Measurements from ENCODE around the gene NRAP. TPM values are rescaled to one million over a fixed set of nuclear protein-coding genes. Genes with fewer than 3 reads are reported as not detected.
A peak's percentile ranks its signal among the peaks of the same experiment; 100 is the strongest.
"Not testable (repeated sequence)": the region's sequence is repeated elsewhere in the genome, so short reads cannot be mapped to it uniquely, and the experiment has no call there.

The NRAP gene
- total RNA-seq, 1 experiment from 2014 or later = not detected

- in situ Hi-C loops (cut with HindIII; ENCODE audit: low pct_unique_long_range_greater_than_20kb, low sequenced_read_pairs) = no loop called here
- DNase-seq (ENCODE audit: low read depth) = no peak
Observed at GRCh38 chr10:113689057-113689456, 25.2 kb upstream of the NRAP start.

- no peak for DNase-seq (ENCODE audit: low read depth)
- in situ Hi-C loops (cut with HindIII; ENCODE audit: low pct_unique_long_range_greater_than_20kb, low sequenced_read_pairs) = no loop called here
Observed at GRCh38 chr10:113687037-113687436, 23.2 kb upstream of the NRAP start.

- in situ Hi-C loops (cut with HindIII; ENCODE audit: low pct_unique_long_range_greater_than_20kb, low sequenced_read_pairs) = no loop called here
- no peak for DNase-seq (ENCODE audit: low read depth)
Observed at GRCh38 chr10:113686028-113686427, 22.2 kb upstream of the NRAP start.

DNA sequence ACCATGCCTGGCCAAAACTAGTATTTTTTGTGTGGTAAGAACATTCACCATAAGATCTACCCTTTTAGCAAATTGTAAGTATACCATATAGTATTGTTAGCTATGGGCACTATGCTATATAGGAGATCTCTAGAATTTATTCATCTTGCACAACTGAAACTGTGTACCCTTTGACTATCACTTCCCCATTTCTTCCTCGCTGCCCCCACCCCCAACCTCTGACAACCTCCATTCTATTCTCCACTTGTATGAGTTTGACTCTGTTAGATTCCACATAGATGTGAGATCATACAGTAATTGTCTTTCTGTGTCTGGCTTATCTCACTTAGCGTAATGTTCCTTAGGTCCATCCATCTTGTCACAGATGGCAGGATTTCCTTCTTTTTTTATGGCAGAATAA lies 19.5 kb upstream of the NRAP start:
- no peak for DNase-seq (ENCODE audit: low read depth)
- in situ Hi-C loops (cut with HindIII; ENCODE audit: low pct_unique_long_range_greater_than_20kb, low sequenced_read_pairs) = no loop called here

DNA sequence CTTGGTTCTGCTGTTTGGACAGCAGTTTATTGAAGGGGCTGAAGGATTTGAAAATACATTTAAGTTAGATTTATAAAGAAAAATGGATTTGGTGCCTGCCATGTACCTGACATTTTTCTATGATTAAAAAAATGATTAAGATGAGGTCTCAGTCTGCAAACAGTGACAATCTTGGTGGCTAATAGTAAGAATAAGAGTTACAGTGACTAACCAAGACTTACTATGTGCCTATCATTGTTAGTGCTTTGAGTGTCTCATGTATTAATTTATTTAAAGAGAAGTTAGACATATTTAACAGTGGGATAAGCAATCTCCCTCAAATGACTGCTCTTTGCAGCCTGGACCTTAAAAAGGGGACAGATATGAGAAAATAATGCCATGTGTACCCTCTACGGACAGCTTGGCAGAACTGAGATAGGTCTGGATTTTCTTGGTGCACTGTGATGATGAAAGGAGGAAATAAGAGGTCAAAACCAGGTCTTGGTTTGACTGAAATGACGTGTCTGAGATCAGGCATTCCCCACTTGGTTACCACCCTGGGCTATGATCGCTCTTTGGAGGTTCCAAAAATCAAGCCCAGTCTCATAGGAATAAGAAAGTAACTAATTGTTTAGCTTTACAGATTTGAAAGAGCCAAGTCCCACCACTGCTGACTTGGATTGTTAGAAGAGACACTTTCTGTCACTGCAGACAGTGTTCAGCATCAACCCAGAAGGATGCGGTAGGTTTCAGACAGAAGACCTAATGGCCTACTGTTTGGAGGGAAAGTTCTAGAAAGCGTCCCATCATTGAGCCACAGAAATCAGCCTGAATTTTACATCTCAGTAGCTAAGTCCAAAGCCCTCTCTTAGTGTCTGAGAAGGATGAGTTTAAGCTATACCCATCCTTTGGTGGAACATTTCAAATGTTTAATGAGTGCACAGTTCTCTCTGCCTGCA lies 18.0 kb upstream of the NRAP start:
- in situ Hi-C loops (cut with HindIII; ENCODE audit: low pct_unique_long_range_greater_than_20kb, low sequenced_read_pairs) = no loop called here
- DNase-seq (ENCODE audit: low read depth) = no peak

DNA sequence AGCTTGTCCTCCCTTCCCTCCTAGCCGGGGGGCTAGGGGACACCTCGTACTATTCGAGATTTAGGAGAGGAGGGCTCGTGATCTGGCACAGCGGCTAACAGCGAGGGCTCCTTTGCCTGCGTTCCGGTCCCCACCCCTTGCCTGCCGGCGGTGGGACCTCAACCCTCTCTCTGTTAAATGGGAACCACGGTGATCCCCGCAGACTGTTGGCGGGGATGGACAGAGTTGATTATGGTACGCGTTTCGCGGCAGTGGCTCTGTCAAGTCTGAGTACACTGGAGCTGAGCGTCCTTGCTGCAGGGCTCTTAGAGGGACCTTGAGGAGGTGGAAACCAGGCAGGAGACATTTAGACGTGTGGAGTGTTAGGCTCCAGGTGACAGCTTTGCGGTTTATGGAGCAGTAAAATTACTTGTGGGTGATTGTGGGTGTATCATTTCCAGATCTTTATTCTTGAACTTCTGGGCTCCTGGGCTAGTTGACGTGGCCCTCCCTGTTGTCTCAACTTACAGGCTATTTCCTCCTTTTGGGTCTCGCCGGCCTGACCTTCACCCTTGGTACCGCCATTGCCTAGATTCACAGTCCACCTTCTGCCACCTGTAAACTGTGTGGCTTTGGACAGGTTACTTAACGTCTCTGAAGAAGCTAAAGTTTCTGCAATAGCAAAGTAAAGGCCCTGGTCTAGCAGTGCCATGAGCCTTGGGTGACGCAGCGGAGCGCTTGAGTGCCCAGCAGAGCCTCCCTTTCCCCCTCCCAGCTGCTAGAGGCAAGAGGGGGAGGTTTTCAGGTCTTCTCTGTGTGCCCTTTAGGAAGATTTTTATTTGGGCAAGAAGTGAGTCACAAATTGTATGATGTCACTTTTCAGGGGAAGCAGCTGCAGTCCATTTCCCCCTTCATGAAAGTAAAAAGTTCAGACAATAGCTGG lies 16.6 kb upstream of the NRAP start:
- DNase-seq (ENCODE audit: low read depth) = peak; percentile 71
- in situ Hi-C loops (cut with HindIII; ENCODE audit: low pct_unique_long_range_greater_than_20kb, low sequenced_read_pairs) = no loop called here

GRCh38 chr10:113679463-113680189 lies 15.8 kb upstream of the NRAP start, which contains the start of gene CASP7:
Gene CASP7 (plus strand): TSS chr10:113679912. CDS start chr10:113697494, 17,582 bp downstream.
- DNase-seq (ENCODE audit: low read depth) = peak; percentile 85
- in situ Hi-C loops (cut with HindIII; ENCODE audit: low pct_unique_long_range_greater_than_20kb, low sequenced_read_pairs) = no loop called here

- in situ Hi-C loops (cut with HindIII; ENCODE audit: low pct_unique_long_range_greater_than_20kb, low sequenced_read_pairs) = no loop called here
- no peak for DNase-seq (ENCODE audit: low read depth)
Observed at GRCh38 chr10:113666682-113667252, 2.9 kb upstream of the NRAP start.

- DNase-seq (ENCODE audit: low read depth) = no peak
- in situ Hi-C loops (cut with HindIII; ENCODE audit: low pct_unique_long_range_greater_than_20kb, low sequenced_read_pairs) = no loop called here
Observed at GRCh38 chr10:113665806-113666354, 2.0 kb upstream of the NRAP start.

- DNase-seq (ENCODE audit: low read depth) = no peak
- in situ Hi-C loops (cut with HindIII; ENCODE audit: low pct_unique_long_range_greater_than_20kb, low sequenced_read_pairs) = no loop called here
Observed at GRCh38 chr10:113665352-113665751, 1.5 kb upstream of the NRAP start.

- DNase-seq (ENCODE audit: low read depth) = no peak
- in situ Hi-C loops (cut with HindIII; ENCODE audit: low pct_unique_long_range_greater_than_20kb, low sequenced_read_pairs) = no loop called here
Observed at GRCh38 chr10:113663142-113663541, 699 bp downstream of the NRAP start.

GRCh38 chr10:113661332-113661731 lies 2.5 kb downstream of the NRAP start:
- in situ Hi-C loops (cut with HindIII; ENCODE audit: low pct_unique_long_range_greater_than_20kb, low sequenced_read_pairs) = no loop called here
- no peak for DNase-seq (ENCODE audit: low read depth)

DNA sequence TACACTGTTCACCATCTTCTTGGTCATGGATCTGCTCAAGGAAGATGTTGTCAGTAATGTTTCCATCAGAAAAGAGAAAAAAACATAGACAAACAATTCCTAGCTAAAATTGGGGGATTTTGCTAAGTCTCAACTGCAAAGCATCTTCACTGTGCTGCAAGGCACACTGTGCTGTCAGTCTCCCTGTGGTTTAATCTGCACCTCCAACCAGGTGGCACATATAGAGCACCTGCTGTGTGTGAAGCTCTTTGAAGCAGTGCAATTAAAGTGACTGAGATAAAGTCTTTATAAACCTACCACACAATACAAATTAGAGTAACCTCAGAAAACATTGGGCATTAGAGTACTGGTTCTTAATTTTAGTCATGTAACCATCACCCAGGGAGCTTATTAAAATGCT lies 6.3 kb downstream of the NRAP start:
- DNase-seq (ENCODE audit: low read depth) = no peak
- in situ Hi-C loops (cut with HindIII; ENCODE audit: low pct_unique_long_range_greater_than_20kb, low sequenced_read_pairs) = no loop called here

- no peak for DNase-seq (ENCODE audit: low read depth)
- in situ Hi-C loops (cut with HindIII; ENCODE audit: low pct_unique_long_range_greater_than_20kb, low sequenced_read_pairs) = no loop called here
Observed at GRCh38 chr10:113656896-113657295, 6.9 kb downstream of the NRAP start.

DNA sequence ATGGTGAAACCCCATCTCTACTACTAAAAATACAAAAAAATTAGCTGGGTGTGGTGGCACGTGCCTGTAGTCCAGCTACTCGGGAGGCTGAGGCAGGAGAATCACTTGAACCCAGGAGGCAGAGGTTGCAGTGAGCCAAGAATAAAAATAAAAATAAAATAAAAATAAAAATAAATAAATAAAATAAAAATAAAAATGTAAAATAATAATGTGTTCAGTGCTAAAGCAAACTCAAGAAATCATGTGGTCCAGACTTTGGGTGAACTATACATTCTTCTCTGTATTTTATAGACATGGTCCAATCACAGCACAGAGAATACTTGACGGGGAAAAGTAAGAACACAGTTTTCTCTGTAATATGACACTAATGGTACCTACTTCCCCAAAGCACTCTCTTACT lies 11.4 kb downstream of the NRAP start:
- in situ Hi-C loops (cut with HindIII; ENCODE audit: low pct_unique_long_range_greater_than_20kb, low sequenced_read_pairs); DNase-seq (ENCODE audit: low read depth): not testable (repeated sequence)

DNA sequence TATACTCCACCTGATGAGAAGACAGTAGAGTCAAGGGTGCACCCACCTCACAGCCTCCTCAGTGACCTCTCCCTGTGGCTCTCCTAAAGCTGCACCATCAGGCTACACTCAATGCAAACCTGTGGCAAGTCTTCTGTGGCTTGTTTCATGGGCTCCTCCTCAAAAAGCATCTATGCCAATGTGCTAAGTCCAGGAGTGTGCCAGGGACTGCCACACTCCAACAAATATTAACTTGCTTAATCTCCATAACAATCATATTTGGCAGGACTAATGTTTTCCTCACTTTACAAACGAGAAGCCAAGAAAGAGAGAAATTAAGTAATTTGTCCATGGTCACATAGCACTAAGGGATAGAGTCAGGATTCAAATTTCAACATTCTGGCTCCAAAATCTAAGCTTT lies 11.9 kb downstream of the NRAP start:
- DNase-seq (ENCODE audit: low read depth) = no peak
- in situ Hi-C loops (cut with HindIII; ENCODE audit: low pct_unique_long_range_greater_than_20kb, low sequenced_read_pairs) = no loop called here

- in situ Hi-C loops (cut with HindIII; ENCODE audit: low pct_unique_long_range_greater_than_20kb, low sequenced_read_pairs) = no loop called here
- no peak for DNase-seq (ENCODE audit: low read depth)
Observed at GRCh38 chr10:113651021-113651420, 12.8 kb downstream of the NRAP start.

GRCh38 chr10:113650172-113650571 lies 13.7 kb downstream of the NRAP start:
- in situ Hi-C loops (cut with HindIII; ENCODE audit: low pct_unique_long_range_greater_than_20kb, low sequenced_read_pairs) = no loop called here

More at GRCh38 chr10:113650172-113650571, 13.7 kb downstream of the NRAP start:
- DNase-seq (ENCODE audit: low read depth) = no peak
